ENCODE results near the gene GTF2F2.

The GTF2F2 gene

DNA sequence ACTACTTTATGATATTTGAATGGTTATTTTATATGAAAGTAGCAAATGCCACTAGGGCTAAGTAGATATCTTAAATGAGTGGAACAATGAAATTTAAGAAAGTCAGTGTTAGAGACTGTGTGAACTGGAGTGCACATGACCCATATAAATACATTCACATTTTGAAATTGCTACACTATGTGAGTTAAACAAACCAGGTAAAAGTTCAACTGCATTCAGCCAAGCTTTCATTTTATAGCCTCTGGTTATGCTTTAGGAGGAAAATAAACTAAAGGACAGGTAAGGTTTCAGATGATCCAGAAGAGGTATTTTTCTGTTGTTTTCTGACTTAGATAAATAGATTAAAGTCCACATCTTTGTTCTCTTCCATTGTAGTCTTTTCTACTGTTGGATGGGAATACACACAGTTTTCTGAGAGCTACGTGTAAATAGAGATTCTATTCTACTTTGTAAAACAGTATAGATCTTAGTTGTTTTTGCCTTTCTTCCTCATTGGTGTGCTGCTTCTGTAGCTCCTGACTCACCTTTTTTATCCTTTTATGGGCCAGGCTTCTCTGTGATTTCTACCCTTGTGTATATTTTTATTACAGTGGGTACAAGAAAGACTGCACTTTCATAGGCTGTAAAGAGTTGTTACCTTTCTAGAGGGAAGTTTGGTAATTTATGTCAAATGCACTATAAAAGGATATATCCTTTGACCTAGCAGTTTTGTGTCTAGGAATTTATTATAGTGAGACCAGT, 135.1 kb downstream of the GTF2F2 start:
- Histone ChIP-seq H2AFZ (ENCODE audit: low read length, unreplicated experiment) (no peak overlapping the region), H3K27me3 (ENCODE audit: insufficient read depth, low read length) (no peaks in the 10 kb centered on the region), H3K4me1 (ENCODE audit: control insufficient read depth, insufficient read depth, low read length, unreplicated experiment) (peaks cover 20% of the 10 kb centered on the region), H3K36me3 (ENCODE audit: insufficient read depth, low read length) (no peaks in the 10 kb centered on the region), H3K27ac (ENCODE audit: low read depth, low read length) (no peak overlapping the region), H3K4me3 (ENCODE audit: low read depth, low read length) (no peak overlapping the region), H3K79me2 (ENCODE audit: control insufficient read depth, insufficient read depth, low read length, unreplicated experiment) (no peaks in the 10 kb centered on the region)

GRCh38 chr13:45256254-45256653, 135.9 kb downstream of the GTF2F2 start:
- Histone ChIP-seq H3K27me3 (ENCODE audit: insufficient read depth, low read length) (no peaks in the 10 kb centered on the region), H3K4me3 (ENCODE audit: low read depth, low read length) (no peak overlapping the region), H2AFZ (ENCODE audit: low read length, unreplicated experiment) (no peak overlapping the region), H3K27ac (ENCODE audit: low read depth, low read length) (no peak overlapping the region), H3K4me1 (ENCODE audit: control insufficient read depth, insufficient read depth, low read length, unreplicated experiment) (peaks cover 20% of the 10 kb centered on the region), H3K36me3 (ENCODE audit: insufficient read depth, low read length) (no peaks in the 10 kb centered on the region), H3K79me2 (ENCODE audit: control insufficient read depth, insufficient read depth, low read length, unreplicated experiment) (no peaks in the 10 kb centered on the region)

DNA sequence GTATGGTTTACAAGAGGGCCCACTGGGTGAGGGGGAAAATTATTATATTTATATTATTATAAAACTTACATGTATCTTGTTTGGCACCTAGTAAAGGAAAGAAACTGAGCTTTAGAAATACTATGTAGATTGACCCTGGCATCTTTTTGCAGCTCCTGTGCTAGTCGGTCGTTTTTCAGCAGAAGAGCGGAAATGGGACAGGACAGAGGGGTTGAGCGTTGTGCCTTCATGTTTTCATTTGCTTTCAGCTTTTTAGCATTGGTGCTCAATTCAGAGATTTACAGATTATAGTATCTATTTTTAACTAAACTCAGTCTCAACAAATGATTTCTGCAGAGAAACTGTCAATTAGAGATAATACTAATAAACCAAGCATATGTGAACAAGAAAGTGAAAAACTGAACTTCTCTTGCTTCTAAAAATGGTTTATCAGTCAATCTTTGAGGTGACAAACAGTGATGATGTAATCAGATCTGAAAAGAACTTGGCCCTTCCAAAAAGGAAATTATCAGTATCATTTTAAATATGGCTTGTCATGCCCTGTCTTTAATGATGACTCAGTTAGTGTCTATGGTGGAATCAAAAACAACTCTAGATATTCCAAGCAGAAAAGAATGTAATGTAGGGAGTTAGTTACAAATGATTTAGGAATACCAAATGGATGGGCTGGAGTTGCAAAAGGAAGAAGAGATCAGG, 137.5 kb downstream of the GTF2F2 start:
- Histone ChIP-seq H3K27ac (ENCODE audit: low read depth, low read length) (peak overlapping the region; percentile 32), H3K4me1 (ENCODE audit: control insufficient read depth, insufficient read depth, low read length, unreplicated experiment) (peaks cover 20% of the 10 kb centered on the region), H3K36me3 (ENCODE audit: insufficient read depth, low read length) (no peaks in the 10 kb centered on the region), H3K4me3 (ENCODE audit: low read depth, low read length) (no peak overlapping the region), H2AFZ (ENCODE audit: low read length, unreplicated experiment) (no peak overlapping the region), H3K27me3 (ENCODE audit: insufficient read depth, low read length) (no peaks in the 10 kb centered on the region), H3K79me2 (ENCODE audit: control insufficient read depth, insufficient read depth, low read length, unreplicated experiment) (no peaks in the 10 kb centered on the region)

DNA sequence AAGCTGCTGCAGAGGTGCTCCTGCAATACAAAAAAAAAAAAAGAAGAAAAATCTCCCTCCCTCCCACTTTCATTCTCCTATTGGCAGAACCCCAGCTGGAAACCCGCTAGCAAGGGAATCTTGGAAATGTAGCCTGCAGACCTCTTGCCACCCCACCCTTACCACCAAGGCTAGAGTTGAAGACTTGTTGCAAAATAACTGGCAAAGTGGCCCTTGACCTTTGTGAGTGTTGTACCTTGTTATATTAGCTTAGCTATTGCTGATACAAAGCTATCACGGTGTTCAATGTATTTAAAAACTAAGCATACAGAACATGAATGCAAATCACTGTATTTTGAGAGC, 138.0 kb downstream of the GTF2F2 start:
- Histone ChIP-seq H3K36me3 (ENCODE audit: insufficient read depth, low read length) (no peaks in the 10 kb centered on the region), H3K27ac (ENCODE audit: low read depth, low read length) (peak overlapping the region; percentile 28), H3K4me1 (ENCODE audit: control insufficient read depth, insufficient read depth, low read length, unreplicated experiment) (peaks cover 20% of the 10 kb centered on the region), H3K79me2 (ENCODE audit: control insufficient read depth, insufficient read depth, low read length, unreplicated experiment) (no peaks in the 10 kb centered on the region), H2AFZ (ENCODE audit: low read length, unreplicated experiment) (no peak overlapping the region), H3K27me3 (ENCODE audit: insufficient read depth, low read length) (no peaks in the 10 kb centered on the region), H3K4me3 (ENCODE audit: low read depth, low read length) (no peak overlapping the region)

- Histone ChIP-seq H3K27ac (ENCODE audit: low read depth, low read length) (no peak overlapping the region), H3K79me2 (ENCODE audit: control insufficient read depth, insufficient read depth, low read length, unreplicated experiment) (no peaks in the 10 kb centered on the region), H3K4me3 (ENCODE audit: low read depth, low read length) (no peak overlapping the region), H3K27me3 (ENCODE audit: insufficient read depth, low read length) (no peaks in the 10 kb centered on the region), H2AFZ (ENCODE audit: low read length, unreplicated experiment) (no peak overlapping the region), H3K4me1 (ENCODE audit: control insufficient read depth, insufficient read depth, low read length, unreplicated experiment) (peaks cover 5% of the 10 kb centered on the region), H3K36me3 (ENCODE audit: insufficient read depth, low read length) (peaks cover 5% of the 10 kb centered on the region; the same call in 1 of the 2 replicates)
These were observed 146.9 kb downstream of the GTF2F2 start for GRCh38 chr13:45267215-45267614.

DNA sequence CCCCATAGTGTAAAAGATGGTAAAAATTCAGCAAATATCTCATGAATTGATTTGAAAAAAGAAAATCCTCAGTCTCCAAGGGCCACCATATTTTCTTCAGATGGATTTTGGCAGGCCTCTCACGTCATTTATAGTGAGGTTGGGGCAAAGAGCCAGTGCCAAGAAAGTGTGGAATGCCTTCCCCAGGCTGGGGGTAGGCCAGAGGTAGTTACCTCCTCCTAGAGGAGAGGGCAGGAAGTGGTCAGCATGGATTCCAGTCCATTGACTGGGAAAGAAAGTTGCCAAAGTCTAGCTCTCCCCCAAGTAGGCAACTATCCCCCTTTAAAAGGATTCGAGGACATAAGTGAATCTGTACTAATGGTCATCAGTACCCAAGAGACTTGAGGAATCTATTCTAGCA, 148.9 kb downstream of the GTF2F2 start:
- H3K27me3 ChIP-seq (ENCODE audit: insufficient read depth, low read length): no peaks in the 10 kb centered on the region
- no peak overlapping the region for H3K4me3 ChIP-seq (ENCODE audit: low read depth, low read length)
- H3K79me2 ChIP-seq (ENCODE audit: control insufficient read depth, insufficient read depth, low read length, unreplicated experiment): no peaks in the 10 kb centered on the region
- H2AFZ ChIP-seq (ENCODE audit: low read length, unreplicated experiment): no peak overlapping the region
- H3K27ac ChIP-seq (ENCODE audit: low read depth, low read length): no peak overlapping the region
- peaks cover 5% of the 10 kb centered on the region for H3K4me1 ChIP-seq (ENCODE audit: control insufficient read depth, insufficient read depth, low read length, unreplicated experiment)
- peaks cover 5% of the 10 kb centered on the region; the same call in 1 of the 2 replicates for H3K36me3 ChIP-seq (ENCODE audit: insufficient read depth, low read length)

GRCh38 chr13:45276913-45277312, 156.6 kb downstream of the GTF2F2 start:
- Histone ChIP-seq H3K36me3 (ENCODE audit: insufficient read depth, low read length) (peaks cover 8% of the 10 kb centered on the region; the same call in 1 of the 2 replicates), H3K27ac (ENCODE audit: low read depth, low read length) (no peak overlapping the region), H2AFZ (ENCODE audit: low read length, unreplicated experiment) (no peak overlapping the region), H3K4me1 (ENCODE audit: control insufficient read depth, insufficient read depth, low read length, unreplicated experiment) (peaks cover 12% of the 10 kb centered on the region), H3K4me3 (ENCODE audit: low read depth, low read length) (no peak overlapping the region), H3K27me3 (ENCODE audit: insufficient read depth, low read length) (no peaks in the 10 kb centered on the region), H3K79me2 (ENCODE audit: control insufficient read depth, insufficient read depth, low read length, unreplicated experiment) (no peaks in the 10 kb centered on the region)

GRCh38 chr13:45278096-45278645, 157.9 kb downstream of the GTF2F2 start:
- H3K27ac ChIP-seq (ENCODE audit: low read depth, low read length): no peak overlapping the region
- peaks cover 12% of the 10 kb centered on the region for H3K4me1 ChIP-seq (ENCODE audit: control insufficient read depth, insufficient read depth, low read length, unreplicated experiment)
- H3K36me3 ChIP-seq (ENCODE audit: insufficient read depth, low read length): peaks cover 8% of the 10 kb centered on the region; the same call in 1 of the 2 replicates
- H2AFZ ChIP-seq (ENCODE audit: low read length, unreplicated experiment): no peak overlapping the region
- H3K79me2 ChIP-seq (ENCODE audit: control insufficient read depth, insufficient read depth, low read length, unreplicated experiment): no peaks in the 10 kb centered on the region
- no peak overlapping the region for H3K4me3 ChIP-seq (ENCODE audit: low read depth, low read length)
- H3K27me3 ChIP-seq (ENCODE audit: insufficient read depth, low read length): no peaks in the 10 kb centered on the region

DNA sequence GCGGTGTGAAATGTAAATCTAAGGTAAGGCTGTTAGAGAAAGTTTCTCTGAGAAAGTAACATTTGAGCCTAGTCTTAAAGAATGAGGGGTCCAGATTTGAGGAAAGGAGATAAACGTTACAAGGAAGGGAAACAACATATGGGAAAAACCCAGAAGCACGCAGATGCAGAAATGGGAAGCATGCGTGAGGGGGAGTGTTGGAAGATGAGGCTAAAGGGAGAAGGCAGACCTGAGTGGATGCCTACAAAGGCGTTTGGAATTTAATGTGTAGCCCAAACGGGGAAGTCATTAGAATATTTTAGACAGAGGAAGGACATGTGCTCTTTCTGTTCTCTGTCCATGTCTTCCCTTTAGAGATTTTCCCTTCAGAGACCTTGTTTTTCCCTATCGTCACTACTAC, 159.7 kb downstream of the GTF2F2 start:
- Histone ChIP-seq H3K79me2 (ENCODE audit: control insufficient read depth, insufficient read depth, low read length, unreplicated experiment) (no peaks in the 10 kb centered on the region), H3K36me3 (ENCODE audit: insufficient read depth, low read length) (peaks cover 8% of the 10 kb centered on the region; the same call in 1 of the 2 replicates), H2AFZ (ENCODE audit: low read length, unreplicated experiment) (no peak overlapping the region), H3K27ac (ENCODE audit: low read depth, low read length) (no peak overlapping the region), H3K27me3 (ENCODE audit: insufficient read depth, low read length) (no peaks in the 10 kb centered on the region), H3K4me3 (ENCODE audit: low read depth, low read length) (no peak overlapping the region), H3K4me1 (ENCODE audit: control insufficient read depth, insufficient read depth, low read length, unreplicated experiment) (peaks cover 12% of the 10 kb centered on the region)

- Histone ChIP-seq H3K4me1 (ENCODE audit: control insufficient read depth, insufficient read depth, low read length, unreplicated experiment) (peaks cover 12% of the 10 kb centered on the region), H3K36me3 (ENCODE audit: insufficient read depth, low read length) (peaks cover 8% of the 10 kb centered on the region; the same call in 1 of the 2 replicates), H3K27ac (ENCODE audit: low read depth, low read length) (no peak overlapping the region), H3K4me3 (ENCODE audit: low read depth, low read length) (no peak overlapping the region), H3K79me2 (ENCODE audit: control insufficient read depth, insufficient read depth, low read length, unreplicated experiment) (no peaks in the 10 kb centered on the region), H2AFZ (ENCODE audit: low read length, unreplicated experiment) (no peak overlapping the region), H3K27me3 (ENCODE audit: insufficient read depth, low read length) (no peaks in the 10 kb centered on the region)
These were observed 160.7 kb downstream of the GTF2F2 start for GRCh38 chr13:45280751-45281634.
